HG02981 (cell line): Measurements from ENCODE around the gene ZNF564.
"Not testable (repeated sequence)": the region's sequence is repeated elsewhere in the genome, so short reads cannot be mapped to it uniquely, and the experiment has no call there.

ENCODE experiments used
- ATAC-seq: cut with Tn5 transposase; IDR thresholded peaks from one replicate; pipeline ENCODE4 v1.9.1; 2021; ENCODE audit warnings: mild to moderate bottlenecking, moderate library complexity; ENCODE audit not compliant: unreplicated experiment

The ZNF564 gene

GRCh38 chr19:12497032-12497431 lies 54.2 kb downstream of the ZNF564 start:
- no peak for ATAC-seq

DNA sequence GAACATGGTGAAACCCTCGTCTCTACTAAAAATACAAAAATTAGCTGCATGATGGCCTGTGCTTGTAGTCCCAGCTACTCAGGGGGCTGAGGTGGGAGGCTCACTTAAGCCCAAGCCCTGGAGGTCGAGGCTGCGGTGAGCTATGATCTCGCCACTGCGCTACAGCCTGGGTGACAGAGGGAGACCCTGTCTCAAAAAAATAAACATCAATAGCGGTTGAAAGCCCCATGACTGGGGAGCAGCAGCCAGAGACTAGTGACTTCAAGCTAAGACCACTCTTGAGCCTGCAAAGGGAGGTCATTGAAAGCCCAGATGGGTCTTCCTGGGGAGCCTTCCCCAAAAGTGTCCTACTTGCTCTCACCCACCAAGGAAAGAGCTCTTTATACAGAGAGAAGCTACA lies 54.8 kb downstream of the ZNF564 start:
- ATAC-seq = no peak

- ATAC-seq = peak; percentile 94
These were observed 56.1 kb downstream of the ZNF564 start for GRCh38 chr19:12495002-12495802.

- no peak for ATAC-seq
These were observed 56.9 kb downstream of the ZNF564 start for GRCh38 chr19:12494260-12494860.

GRCh38 chr19:12486265-12486783 lies 65.0 kb downstream of the ZNF564 start:
- not testable (repeated sequence) for ATAC-seq

- no peak for ATAC-seq
These were observed 65.7 kb downstream of the ZNF564 start for GRCh38 chr19:12485571-12485970.

DNA sequence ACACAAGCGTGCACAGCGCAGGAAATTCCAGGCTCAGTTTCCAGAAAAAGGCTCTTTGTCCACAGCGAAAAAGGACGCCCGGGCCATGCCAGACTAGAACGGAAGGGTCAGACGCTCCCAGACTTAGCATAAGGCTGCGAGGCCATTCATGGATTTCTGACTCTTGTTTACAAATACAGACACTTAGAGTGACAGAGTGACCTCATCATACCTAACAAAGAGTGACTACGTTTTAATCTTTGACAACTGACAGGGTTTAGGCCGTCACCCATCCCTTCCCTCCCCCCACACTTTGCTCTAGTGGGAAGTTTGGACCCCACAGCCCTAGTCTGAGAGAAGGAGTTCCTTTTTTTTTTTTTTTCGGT lies 66.2 kb downstream of the ZNF564 start:
- ATAC-seq = no peak

- ATAC-seq = peak; percentile 91
These were observed 66.8 kb downstream of the ZNF564 start, which contains the start of gene ZNF709 for GRCh38 chr19:12484371-12485051. TSS of gene ZNF709 (minus strand) at chr19:12484816. CDS start at chr19:12484657, 159 bp downstream.

GRCh38 chr19:12484011-12484370 lies 67.3 kb downstream of the ZNF564 start:
- ATAC-seq = no peak

- ATAC-seq = no peak
These were observed 68.8 kb downstream of the ZNF564 start for GRCh38 chr19:12482509-12482886.

GRCh38 chr19:12481781-12482508 lies 69.3 kb downstream of the ZNF564 start:
- ATAC-seq = no peak

GRCh38 chr19:12478234-12478941 lies 72.9 kb downstream of the ZNF564 start:
- no peak for ATAC-seq
